ENCODE results near the gene CACNA2D3. TPM values are rescaled to one million over a fixed set of nuclear protein-coding genes. Genes with fewer than 3 reads are reported as not detected.

Gene CACNA2D3
- total RNA-seq, 2 donors from 2014 or later = 0.42 to 0.98 TPM

DNA sequence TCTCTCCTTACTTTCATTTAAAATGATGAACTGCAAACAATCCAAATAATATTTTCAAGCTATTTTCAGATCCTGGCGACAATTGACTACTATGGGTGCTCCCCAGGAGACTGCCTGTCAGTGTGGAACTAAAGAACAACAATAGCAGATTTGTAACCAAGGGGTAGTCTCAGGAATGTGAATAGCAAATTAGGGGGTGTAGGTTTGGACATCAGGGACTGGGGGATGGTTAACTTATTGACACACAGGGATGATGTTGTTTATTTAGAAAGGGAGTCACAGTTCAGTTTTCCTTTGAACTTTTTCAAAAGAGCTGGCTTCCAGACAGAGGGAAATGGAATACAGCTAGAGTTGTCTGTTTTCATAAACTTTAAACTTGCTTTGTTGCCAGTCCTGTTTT is 575.7 kb downstream of the CACNA2D3 start:
- H3K36me3 ChIP-seq = no peaks in the 10 kb centered on the region
- no peak for DNase-seq
- TF ChIP-seq CTCF (IDR thresholded peaks at IDR 0.05) = no peak
- H3K27ac ChIP-seq = no peak overlapping the region
- no peaks in the 10 kb centered on the region for H3K9me3 ChIP-seq
- no peak overlapping the region for H3K9ac ChIP-seq (ENCODE audit: low read depth in 2 of 2, low read length in 2 of 2)
- H3K4me3 ChIP-seq = no peak overlapping the region
- intact Hi-C loops (cut with DNase I) = no loop called here
- no peaks in the 10 kb centered on the region for H3K4me1 ChIP-seq
- no peaks in the 10 kb centered on the region for H3K27me3 ChIP-seq

DNA sequence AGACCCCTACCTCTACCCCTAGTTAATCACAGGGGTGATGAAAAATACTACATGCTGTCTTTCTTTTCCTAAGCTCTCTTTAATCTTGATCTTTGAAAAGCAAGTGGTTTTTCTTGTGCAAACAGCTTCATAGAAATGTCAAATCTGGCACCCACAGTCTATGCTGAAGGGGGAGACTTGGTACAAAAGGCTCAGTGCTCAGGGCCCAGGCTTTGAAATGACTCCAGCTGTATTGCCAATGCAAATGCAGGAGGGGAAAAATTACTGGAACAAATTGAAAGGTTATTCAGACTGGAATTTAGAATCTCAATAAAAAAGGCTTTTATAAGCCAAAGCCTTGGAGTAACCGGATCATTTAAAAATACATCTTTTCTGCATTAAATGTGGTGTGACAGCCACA is 581.6 kb downstream of the CACNA2D3 start:
- Histone ChIP-seq H3K4me1 (no peaks in the 10 kb centered on the region), H3K9ac (ENCODE audit: low read depth in 2 of 2, low read length in 2 of 2) (no peak overlapping the region), H3K27me3 (no peaks in the 10 kb centered on the region), H3K36me3 (no peaks in the 10 kb centered on the region), H3K27ac (no peak overlapping the region), H3K4me3 (no peak overlapping the region), H3K9me3 (no peaks in the 10 kb centered on the region)
- no peak for DNase-seq
- TF ChIP-seq CTCF (IDR thresholded peaks at IDR 0.05) = no peak
- intact Hi-C loops (cut with DNase I) = no loop called here

DNA sequence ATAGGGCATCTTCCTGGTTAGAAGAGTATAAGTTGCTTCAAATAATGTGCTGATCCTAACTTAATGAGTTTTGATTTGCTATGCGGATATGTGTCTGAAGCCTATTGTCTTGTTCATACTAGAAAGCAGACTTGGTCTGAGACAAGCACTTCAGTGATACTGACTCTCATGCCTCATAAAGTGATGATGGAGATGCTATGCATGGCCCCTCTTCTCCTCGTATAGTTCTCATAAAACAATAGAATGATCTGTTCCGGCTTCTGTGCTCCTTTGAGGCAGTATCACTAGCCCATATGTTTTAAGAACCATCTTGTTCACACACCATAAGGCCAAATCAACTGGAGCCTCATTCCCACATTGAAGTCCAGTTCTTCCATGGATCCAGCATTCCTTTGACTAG is 583.4 kb downstream of the CACNA2D3 start:
- no peak for TF ChIP-seq CTCF (IDR thresholded peaks at IDR 0.05)
- no peak overlapping the region for H3K27ac ChIP-seq
- H3K36me3 ChIP-seq = no peaks in the 10 kb centered on the region
- no peaks in the 10 kb centered on the region for H3K4me1 ChIP-seq
- no peak for DNase-seq
- H3K9me3 ChIP-seq = no peaks in the 10 kb centered on the region
- no peak overlapping the region for H3K4me3 ChIP-seq
- intact Hi-C loops (cut with DNase I) = no loop called here
- no peak overlapping the region for H3K9ac ChIP-seq (ENCODE audit: low read depth in 2 of 2, low read length in 2 of 2)
- no peaks in the 10 kb centered on the region for H3K27me3 ChIP-seq

GRCh38 chr3:54706738-54707137 is 584.4 kb downstream of the CACNA2D3 start:
- intact Hi-C loops (cut with DNase I) = no loop called here
- no peak for TF ChIP-seq CTCF (IDR thresholded peaks at IDR 0.05)
- no peaks in the 10 kb centered on the region for H3K9me3 ChIP-seq
- no peak overlapping the region for H3K9ac ChIP-seq (ENCODE audit: low read depth in 2 of 2, low read length in 2 of 2)
- H3K27me3 ChIP-seq = no peaks in the 10 kb centered on the region
- H3K4me1 ChIP-seq = no peaks in the 10 kb centered on the region
- H3K27ac ChIP-seq = no peak overlapping the region
- H3K4me3 ChIP-seq = no peak overlapping the region
- no peaks in the 10 kb centered on the region for H3K36me3 ChIP-seq
- DNase-seq = no peak

- no peak overlapping the region for H3K27ac ChIP-seq
- no peaks in the 10 kb centered on the region for H3K27me3 ChIP-seq
- H3K9me3 ChIP-seq = no peaks in the 10 kb centered on the region
- no peak overlapping the region for H3K4me3 ChIP-seq
- no peak for TF ChIP-seq CTCF (IDR thresholded peaks at IDR 0.05)
- no peaks in the 10 kb centered on the region for H3K36me3 ChIP-seq
- intact Hi-C loops (cut with DNase I) = no loop called here
- no peak overlapping the region for H3K9ac ChIP-seq (ENCODE audit: low read depth in 2 of 2, low read length in 2 of 2)
- no peaks in the 10 kb centered on the region for H3K4me1 ChIP-seq
- DNase-seq = no peak
These were observed 587.4 kb downstream of the CACNA2D3 start for GRCh38 chr3:54709785-54710184.

DNA sequence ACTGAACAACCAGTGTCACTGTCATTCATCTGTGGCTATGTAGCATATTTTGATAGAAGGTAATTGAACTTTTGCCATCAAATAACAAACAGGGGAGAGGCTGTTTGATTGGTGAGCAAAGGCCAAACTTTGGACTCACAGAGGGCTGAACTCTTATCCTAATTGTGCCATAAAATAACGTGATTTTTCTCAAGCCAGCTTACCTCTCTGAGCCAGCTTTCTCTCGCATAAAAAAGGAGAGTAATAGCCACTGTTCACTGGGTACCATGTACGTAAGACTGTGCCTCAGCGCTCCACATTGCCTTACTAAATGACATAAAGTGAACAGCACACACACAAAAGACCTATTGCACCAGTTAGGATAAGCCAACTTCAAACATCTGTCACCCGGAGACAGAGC is 588.6 kb downstream of the CACNA2D3 start:
- no peaks in the 10 kb centered on the region for H3K27me3 ChIP-seq
- intact Hi-C loops (cut with DNase I) = no loop called here
- no peak for TF ChIP-seq CTCF (IDR thresholded peaks at IDR 0.05)

More for the DNA sequence above, 588.6 kb downstream of the CACNA2D3 start:
- Histone ChIP-seq H3K4me3 (no peak overlapping the region), H3K36me3 (no peaks in the 10 kb centered on the region), H3K27ac (peak overlapping the region; percentile 51), H3K4me1 (no peaks in the 10 kb centered on the region), H3K9ac (ENCODE audit: low read depth in 2 of 2, low read length in 2 of 2) (no peak overlapping the region), H3K9me3 (no peaks in the 10 kb centered on the region)
- DNase-seq = peak; percentile 35

Measured in colonic mucosa (tissue), 4 donors.